Measurements from ENCODE around the gene CTF1. TPM values are rescaled to one million over a fixed set of nuclear protein-coding genes. Genes with fewer than 3 reads are reported as not detected.

The CTF1 gene
- total RNA-seq, 1 experiment from 2014 or later = 1.4 TPM

GRCh38 chr16:30893417-30893743, 3.0 kb upstream of the CTF1 start:
- 0 out of 2 replicates have a peak, but pooled peaks have one; percentile 2 for ATAC-seq

More at GRCh38 chr16:30893417-30893743, 3.0 kb upstream of the CTF1 start:
- H3K4me3 ChIP-seq (replicated peaks in 1 of 2; ENCODE audit: low read depth in 1 of 2, low read length in 2 of 2) = peak overlapping the region; percentile 91 to 93
- H3K9ac ChIP-seq (ENCODE audit: low read length) = peak overlapping the region; percentile 90
- CTCF ChIA-PET = no interaction called here
- POLR2A ChIA-PET = interaction anchor here (0.6 to 0.7 kb wide), 2 partner anchors 48 to 370 kb away, joined by 3 read pairs; no protein-coding TSS in a partner anchor
- H3K27ac ChIP-seq (ENCODE audit: low read depth, low read length) = peak overlapping the region; percentile 98
- H3K27me3 ChIP-seq (ENCODE audit: insufficient read depth, low read length) = no peaks in the 10 kb centered on the region
- no peaks in the 10 kb centered on the region for H3K9me3 ChIP-seq (ENCODE audit: control insufficient read depth in 1 of 2, insufficient read depth in 1 of 2, low read depth in 1 of 2, low read length in 2 of 2)
- TF ChIP-seq CBX3 (IDR thresholded peaks at IDR 0.05; ENCODE audit: low read depth) (no peak), ZFX (IDR thresholded peaks at IDR 0.05) (no peak), SRF (IDR thresholded peaks at IDR 0.05; ENCODE audit: low read depth) (no peak), ZBTB33 (IDR thresholded peaks at IDR 0.05; ENCODE audit: extremely low read depth, insufficient replicate concordance, low read length) (no peak), POLR2AphosphoS5 (IDR thresholded peaks at IDR 0.05; ENCODE audit: low read depth, low read length) (no peak)
- H3K4me2 ChIP-seq (ENCODE audit: low read length) = peak overlapping the region; percentile 97
- peaks cover 15% of the 10 kb centered on the region for H3K79me2 ChIP-seq (ENCODE audit: insufficient read depth, low read length)
- H3K36me3 ChIP-seq (ENCODE audit: control insufficient read depth in 1 of 2, insufficient read depth in 2 of 2, low read length in 2 of 2) = peaks cover 13 to 15% of the 10 kb centered on the region in 2 experiments; a peak in 3 of 4 replicates
- intact Hi-C loops (cut with micrococcal nuclease) = no loop called here
- H3K9me2 ChIP-seq (ENCODE audit: insufficient read depth) = no peaks in the 10 kb centered on the region
- H3K4me1 ChIP-seq (ENCODE audit: control insufficient read depth in 1 of 2, insufficient read depth in 2 of 2, low read length in 2 of 2) = peaks cover 25 to 48% of the 10 kb centered on the region in 2 experiments
- RAD21 ChIA-PET (ENCODE audit: low non-redundant PET in 1 of 2, low total read pairs in 2 of 2, uncharacterized antibody in 2 of 2, unreplicated experiment in 2 of 2) = no interaction called here
- no TSS peak for BruUV-seq (replicated peaks)
- no peak overlapping the region for H2AFZ ChIP-seq (ENCODE audit: low read depth, low read length, poor library complexity, severe bottlenecking)
- DNase-seq (ENCODE audit: low read depth, low spot score) = no peak
- H4K20me1 ChIP-seq (ENCODE audit: insufficient read depth) = no peaks in the 10 kb centered on the region

Data from HCT116 (cell line).